GM12864 (cell line): Measurements from ENCODE around the gene SMIM7.

Experiments used
- DNase-seq: peaks from one replicate; pipeline ENCODE4 v3.0.0-alpha.2; 2011; ENCODE audit warnings: low read depth
- H3K4me3 ChIP-seq: 2 replicates; pipeline ENCODE4 v1.5.1; 2011; ENCODE audit warnings: mild to moderate bottlenecking, low read depth, low read length, control low read depth
- CTCF ChIP-seq: IDR thresholded peaks from 2 replicates; pipeline ENCODE4 v1.5.1; 2011; ENCODE audit warnings: low read depth, mild to moderate bottlenecking, moderate library complexity, low read length, control low read depth, inconsistent platforms; ENCODE audit errors: missing control alignments

Gene SMIM7

GRCh38 chr19:16615808-16616207, 44.1 kb downstream of the SMIM7 start:
- no peak for DNase-seq
- H3K4me3 ChIP-seq: no peak overlapping the region
- no peak for TF ChIP-seq CTCF

- no peak for DNase-seq
- no peak overlapping the region for H3K4me3 ChIP-seq
- no peak for TF ChIP-seq CTCF
Observed at GRCh38 chr19:16614941-16615340, 45.0 kb downstream of the SMIM7 start.

- DNase-seq: no peak
- TF ChIP-seq CTCF: no peak
- H3K4me3 ChIP-seq: no peak overlapping the region
Observed at GRCh38 chr19:16613841-16614240, 46.1 kb downstream of the SMIM7 start.

- TF ChIP-seq CTCF: no peak
- H3K4me3 ChIP-seq: no peak overlapping the region
- DNase-seq: no peak
Observed at GRCh38 chr19:16612636-16613035, 47.3 kb downstream of the SMIM7 start.

GRCh38 chr19:16611121-16611520, 48.8 kb downstream of the SMIM7 start:
- no peak for TF ChIP-seq CTCF
- H3K4me3 ChIP-seq: no peak overlapping the region
- no peak for DNase-seq

- TF ChIP-seq CTCF: no peak
- DNase-seq: no peak
- H3K4me3 ChIP-seq: no peak overlapping the region
Observed at GRCh38 chr19:16609511-16610200, 50.3 kb downstream of the SMIM7 start.

- H3K4me3 ChIP-seq: no peak overlapping the region
- TF ChIP-seq CTCF: no peak
- no peak for DNase-seq
Observed at GRCh38 chr19:16608290-16608739, 51.6 kb downstream of the SMIM7 start.
